Activated gamma-delta T cell treated with anti-CD3 and anti-CD28 coated beads, Interleukin-2, amount 50 U/mL, for 16 hours (primary cell): Measurements from ENCODE around the gene UGP2.
"Not testable (repeated sequence)": the region's sequence is repeated elsewhere in the genome, so short reads cannot be mapped to it uniquely, and the experiment has no call there.

ENCODE experiments used
- DNase-seq: peaks from one replicate; pipeline ENCODE4 v3.0.0-alpha.2; 2020; ENCODE audit warnings: low read depth

Gene UGP2

DNA sequence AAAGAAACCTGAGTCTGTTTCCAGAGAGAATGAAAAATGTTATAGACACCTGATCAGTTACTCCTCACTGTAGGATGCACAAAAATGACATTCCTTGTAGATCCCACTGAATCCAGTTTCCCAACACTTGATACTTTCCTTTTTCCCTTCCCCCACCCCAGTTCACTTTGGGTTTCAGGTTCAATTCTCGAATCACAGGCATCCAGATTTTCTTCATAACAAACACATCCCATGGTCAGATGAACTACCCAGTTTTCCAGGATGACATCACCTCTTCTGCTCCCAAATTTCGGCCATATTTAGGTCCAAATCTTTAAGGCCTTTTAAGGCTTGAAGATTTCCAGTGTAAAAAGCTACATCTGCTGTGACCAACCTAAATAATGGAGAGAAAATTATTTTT lies 51.5 kb downstream of the UGP2 start:
- no peak for DNase-seq

DNA sequence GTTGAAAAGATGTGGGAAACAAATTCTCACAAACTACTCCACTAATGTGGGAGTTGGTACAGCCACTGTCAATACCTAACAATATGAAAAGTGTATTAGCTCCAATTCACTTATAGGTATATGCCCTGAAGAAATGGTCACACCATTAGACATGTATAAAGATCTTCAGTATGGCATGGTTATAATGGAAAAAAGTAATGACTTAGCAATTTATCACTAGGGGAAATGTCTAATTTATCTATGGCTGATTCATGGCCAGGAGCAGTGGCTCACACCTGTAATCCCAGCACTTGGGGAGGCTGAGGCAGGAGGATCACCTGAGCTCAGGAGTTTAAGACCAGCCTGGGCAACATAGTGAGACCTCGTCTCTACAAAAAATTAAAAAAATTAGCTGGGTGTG lies 52.5 kb downstream of the UGP2 start:
- DNase-seq, result no peak

DNA sequence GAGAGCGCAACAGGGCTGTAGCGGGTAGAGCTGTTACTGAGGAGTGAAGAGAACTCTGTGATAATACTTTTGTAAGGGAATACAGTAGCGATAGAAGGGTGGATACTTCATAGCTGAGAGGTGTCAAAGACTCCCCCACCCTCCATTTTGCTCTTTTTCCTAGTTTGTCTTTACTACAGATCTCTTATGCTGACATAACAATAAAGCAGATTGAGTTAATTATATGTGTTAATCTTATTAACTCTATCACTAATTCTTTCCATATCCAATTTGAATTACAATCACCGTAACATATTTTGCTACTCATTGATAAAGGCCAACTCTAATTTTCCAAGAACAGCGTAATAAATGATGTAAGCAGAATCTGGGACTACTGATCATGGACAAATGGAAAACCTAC lies 57.1 kb downstream of the UGP2 start:
- no peak for DNase-seq

DNA sequence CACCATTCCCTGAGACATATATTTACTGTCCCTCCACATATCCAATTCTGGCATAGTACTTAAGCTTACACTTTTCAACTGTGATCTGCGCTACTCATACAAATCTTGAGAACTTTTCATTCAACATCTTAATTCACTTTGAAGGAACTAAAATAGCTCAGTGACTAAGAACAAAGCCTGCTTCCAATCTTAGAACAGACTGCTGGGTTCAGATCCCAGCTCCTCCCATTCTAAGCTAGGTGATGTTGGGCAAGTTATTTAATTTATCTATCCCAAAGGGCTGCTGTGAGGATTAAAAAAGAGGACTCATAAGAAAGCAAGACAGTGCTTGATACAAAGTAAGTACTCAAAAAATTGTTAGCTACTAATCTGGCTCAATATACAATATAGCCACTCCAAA lies 57.9 kb downstream of the UGP2 start:
- DNase-seq, result no peak

DNA sequence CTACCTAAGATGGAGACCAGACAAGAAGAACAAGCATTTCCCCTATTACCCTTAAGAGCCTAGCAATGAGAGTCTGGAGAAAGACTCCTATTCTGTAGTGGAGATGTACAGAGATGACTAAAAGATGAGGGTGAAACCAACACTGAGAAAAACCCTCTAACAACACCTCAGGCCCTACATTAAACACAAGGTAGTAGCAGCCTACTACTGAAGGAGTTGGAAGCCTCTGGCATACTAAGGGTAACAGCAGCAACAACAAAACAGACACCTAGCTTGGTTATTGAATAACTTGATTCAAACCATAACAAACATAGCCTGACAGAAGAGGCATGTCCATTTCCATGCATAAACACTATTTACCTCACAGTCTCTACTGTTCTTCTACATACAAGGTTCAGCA lies 60.5 kb downstream of the UGP2 start:
- no peak for DNase-seq

DNA sequence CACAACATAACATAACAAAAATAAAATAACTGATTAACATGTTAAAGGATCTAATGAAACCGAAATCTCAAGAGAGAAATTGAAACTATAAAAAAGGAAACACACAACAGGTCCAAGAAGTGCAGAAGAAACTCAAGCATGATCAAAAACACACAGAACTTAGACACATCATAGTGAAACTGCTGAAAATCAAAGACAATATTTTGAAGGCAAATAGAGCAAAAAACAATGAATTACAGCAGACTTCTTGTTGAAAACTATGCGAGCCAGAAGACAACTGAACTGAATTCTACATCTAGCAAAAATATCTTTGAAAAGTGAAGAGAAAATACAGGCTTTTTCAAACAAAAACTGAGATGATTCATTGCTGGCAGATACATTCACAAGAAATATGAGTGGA lies 61.3 kb downstream of the UGP2 start:
- no peak for DNase-seq

DNA sequence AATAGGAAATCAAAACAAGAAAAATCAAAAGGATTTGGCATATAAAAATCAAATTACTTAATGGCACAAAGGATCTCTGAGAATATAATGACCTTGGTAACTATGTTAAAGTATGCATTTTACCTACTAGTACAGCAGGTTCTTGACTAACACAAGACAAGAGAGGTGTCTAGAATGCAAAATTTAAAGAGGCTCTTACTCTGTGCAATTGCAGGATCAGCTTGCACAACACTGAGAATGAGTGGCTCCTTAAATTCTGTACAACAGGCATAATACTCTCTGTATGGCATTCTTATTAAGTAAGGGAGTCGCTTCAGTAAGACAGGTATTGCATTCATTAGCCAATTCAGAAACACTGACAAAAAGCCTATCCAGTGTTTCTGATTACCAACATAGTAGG lies 72.6 kb downstream of the UGP2 start:
- DNase-seq, result no peak

DNA sequence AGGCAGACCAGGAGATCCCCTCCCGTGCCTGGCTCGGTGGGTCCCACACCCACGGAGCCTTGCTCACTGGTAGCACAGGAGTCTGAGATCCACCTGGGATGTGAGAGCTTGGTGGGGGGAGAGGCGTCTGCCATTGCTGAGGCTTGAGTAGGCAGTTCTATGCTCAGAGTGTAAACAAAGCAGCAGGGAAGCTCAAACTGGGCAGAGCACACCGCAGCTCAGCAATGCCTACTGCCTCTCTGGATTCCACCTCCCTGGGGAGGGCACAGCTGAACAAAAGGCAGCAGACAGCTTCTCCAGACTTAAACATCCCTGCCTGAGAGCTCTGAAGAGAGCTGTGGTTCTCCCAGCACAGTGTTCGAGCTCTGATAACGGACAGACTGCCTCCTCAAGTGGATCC lies 85.1 kb downstream of the UGP2 start:
- no peak for DNase-seq

DNA sequence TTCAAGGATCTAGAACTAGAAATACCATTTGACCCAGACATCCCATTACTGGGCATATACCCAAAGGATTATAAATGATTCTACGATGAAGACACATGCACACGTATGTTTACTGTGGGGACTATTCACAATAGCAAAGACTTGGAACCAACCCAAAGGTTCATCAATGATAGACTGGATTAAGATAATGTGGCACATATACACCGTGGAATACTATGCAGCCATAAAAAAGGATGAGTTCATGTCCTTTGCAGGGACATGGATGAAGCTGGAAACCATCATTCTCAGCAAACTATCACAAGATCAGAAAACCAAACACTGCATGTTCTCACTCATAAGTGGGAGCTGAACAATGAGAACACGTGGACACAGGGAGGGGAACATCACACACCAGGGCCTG lies 90.4 kb downstream of the UGP2 start:
- not testable (repeated sequence) for DNase-seq
